MM.1S (cell line): ENCODE measurements around the gene DOCK11.

ENCODE experiments used
- DNase-seq: peaks from one replicate; pipeline ENCODE4 v3.0.0-alpha.2; 2015
- H2AFZ ChIP-seq: fragments of 300-600 bp; sonication (generic); 2 replicates; pipeline ENCODE4 v1.6.0; 2016; ENCODE audit warnings: antibody characterized with exemption, low read length
- H3F3A ChIP-seq: fragments of 300-600 bp; sonication (generic); 2 replicates; pipeline ENCODE4 v1.6.1; 2016; ENCODE audit warnings: mild to moderate bottlenecking, antibody characterized with exemption, low read length, moderate library complexity, mixed read lengths; ENCODE audit not compliant: insufficient read depth
- H3K27ac ChIP-seq: fragments of 300-600 bp; sonication (generic); 2 replicates; pipeline ENCODE4 v1.5.1; 2016; ENCODE audit warnings: mild to moderate bottlenecking, low read length
- H3K27me3 ChIP-seq: fragments of 300-600 bp; sonication (generic); replicated peaks from 2 replicates; pipeline ENCODE4 v1.6.0; 2016; ENCODE audit warnings: low read length; ENCODE audit not compliant: insufficient read depth
- H3K36me3 ChIP-seq: fragments of 300-600 bp; sonication (generic); replicated peaks from 2 replicates; pipeline ENCODE4 v1.6.1; 2016; ENCODE audit warnings: mild to moderate bottlenecking, low read length, mixed read lengths; ENCODE audit not compliant: insufficient read depth
- H3K4me1 ChIP-seq: fragments of 300-600 bp; sonication (generic); 2 replicates; pipeline ENCODE4 v1.6.1; 2016; ENCODE audit warnings: low read length, mixed read lengths
- H3K4me2 ChIP-seq: fragments of 300-600 bp; sonication (generic); 2 replicates; pipeline ENCODE4 v1.6.0; 2016; ENCODE audit warnings: low read depth, low read length
- H3K4me3 ChIP-seq: fragments of 300-600 bp; sonication (generic); 2 replicates; pipeline ENCODE4 v1.5.1; 2016; ENCODE audit warnings: low read length, mixed read lengths
- H3K79me2 ChIP-seq: fragments of 300-600 bp; sonication (generic); 2 replicates; pipeline ENCODE4 v1.6.1; 2016; ENCODE audit warnings: mixed run types, low read length, mixed read lengths
- H3K9ac ChIP-seq: fragments of 300-600 bp; sonication (generic); 2 replicates; pipeline ENCODE4 v1.6.1; 2016; ENCODE audit warnings: low read length, mixed read lengths
- H3K9me2 ChIP-seq: fragments of 300-600 bp; sonication (generic); replicated peaks from 2 replicates; pipeline ENCODE4 v1.6.1; 2016; ENCODE audit warnings: mild to moderate bottlenecking, low read length, mixed read lengths; ENCODE audit not compliant: insufficient read depth
- H3K9me3 ChIP-seq: fragments of 300-600 bp; sonication (generic); replicated peaks from 2 replicates; pipeline ENCODE4 v1.6.1; 2016; ENCODE audit warnings: mild to moderate bottlenecking, low read length, mixed read lengths; ENCODE audit not compliant: insufficient read depth
- H4K20me1 ChIP-seq: fragments of 300-600 bp; sonication (generic); 2 replicates; pipeline ENCODE4 v1.6.1; 2016; ENCODE audit warnings: mild to moderate bottlenecking, low read length, moderate library complexity, mixed read lengths; ENCODE audit not compliant: insufficient read depth
- EZH2 ChIP-seq: fragments of 300-600 bp; sonication (generic); optimal IDR thresholded peaks from 2 replicates; pipeline ENCODE3; 2017; ENCODE audit warnings: low read depth, mild to moderate bottlenecking, antibody characterized with exemption, low read length, mixed read lengths
- EZH2phosphoT487 ChIP-seq: fragments of 300-600 bp; sonication (generic); IDR thresholded peaks from 2 replicates; pipeline ENCODE4 v1.6.1; 2018; ENCODE audit warnings: antibody characterized with exemption, low read length
- TF ChIP-seq, protein P1 (sequence below): fragments of 300-600 bp; sonication (generic); IDR thresholded peaks from 2 replicates; pipeline ENCODE4 v1.5.1; 2016; ENCODE audit warnings: antibody characterized with exemption, low read length, mixed read lengths

Gene DOCK11

DNA sequence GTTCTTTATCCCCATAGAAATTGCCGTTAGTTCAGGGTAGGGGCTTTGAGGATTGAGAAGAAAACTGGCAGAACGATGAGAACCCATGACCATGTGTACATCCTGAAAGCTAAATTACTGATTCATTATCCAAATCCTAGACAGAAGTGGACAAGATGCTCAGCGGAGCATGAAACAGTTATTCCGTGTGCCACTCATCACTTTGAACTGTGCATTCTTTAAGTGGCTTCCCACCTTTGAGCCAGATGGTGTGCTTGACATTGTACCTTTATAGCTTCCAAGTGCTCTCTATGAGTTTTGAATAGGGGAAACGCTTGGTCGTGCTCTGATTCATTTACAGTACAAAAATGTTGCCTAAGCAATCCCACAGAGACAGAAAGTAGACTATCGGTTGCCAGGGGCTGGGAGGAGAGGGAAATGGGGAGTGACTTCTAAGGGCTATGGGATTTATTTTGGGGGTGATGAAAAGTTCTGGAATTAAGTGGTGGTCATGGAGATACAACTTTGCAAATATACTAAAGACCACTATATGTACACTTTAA lies 100.0 kb downstream of the DOCK11 start:
- no peak for DNase-seq
- Histone ChIP-seq H3K9me2 (no peaks in the 10 kb centered on the region), H3K4me2 (no peak overlapping the region), H3K4me1 (no peaks in the 10 kb centered on the region), H3K9me3 (no peaks in the 10 kb centered on the region), H3K36me3 (no peaks in the 10 kb centered on the region), H3K4me3 (no peak overlapping the region), H2AFZ (no peak overlapping the region), H3K27ac (no peak overlapping the region), H3F3A (no peaks in the 10 kb centered on the region), H3K79me2 (no peaks in the 10 kb centered on the region), H4K20me1 (no peaks in the 10 kb centered on the region), H3K27me3 (no peaks in the 10 kb centered on the region), H3K9ac (no peak overlapping the region)
- no peak for TF ChIP-seq EZH2

- Histone ChIP-seq H3K4me1 (no peaks in the 10 kb centered on the region), H3K27ac (no peak overlapping the region), H3K4me3 (no peak overlapping the region), H3F3A (no peaks in the 10 kb centered on the region), H2AFZ (no peak overlapping the region), H3K9ac (no peak overlapping the region), H3K4me2 (no peak overlapping the region), H3K9me3 (no peaks in the 10 kb centered on the region), H3K9me2 (no peaks in the 10 kb centered on the region), H3K79me2 (no peaks in the 10 kb centered on the region), H3K36me3 (no peaks in the 10 kb centered on the region), H3K27me3 (no peaks in the 10 kb centered on the region), H4K20me1 (no peaks in the 10 kb centered on the region)
- TF ChIP-seq EZH2phosphoT487 (no peak), EZH2 (no peak)
- TF ChIP-seq, protein P1, sequence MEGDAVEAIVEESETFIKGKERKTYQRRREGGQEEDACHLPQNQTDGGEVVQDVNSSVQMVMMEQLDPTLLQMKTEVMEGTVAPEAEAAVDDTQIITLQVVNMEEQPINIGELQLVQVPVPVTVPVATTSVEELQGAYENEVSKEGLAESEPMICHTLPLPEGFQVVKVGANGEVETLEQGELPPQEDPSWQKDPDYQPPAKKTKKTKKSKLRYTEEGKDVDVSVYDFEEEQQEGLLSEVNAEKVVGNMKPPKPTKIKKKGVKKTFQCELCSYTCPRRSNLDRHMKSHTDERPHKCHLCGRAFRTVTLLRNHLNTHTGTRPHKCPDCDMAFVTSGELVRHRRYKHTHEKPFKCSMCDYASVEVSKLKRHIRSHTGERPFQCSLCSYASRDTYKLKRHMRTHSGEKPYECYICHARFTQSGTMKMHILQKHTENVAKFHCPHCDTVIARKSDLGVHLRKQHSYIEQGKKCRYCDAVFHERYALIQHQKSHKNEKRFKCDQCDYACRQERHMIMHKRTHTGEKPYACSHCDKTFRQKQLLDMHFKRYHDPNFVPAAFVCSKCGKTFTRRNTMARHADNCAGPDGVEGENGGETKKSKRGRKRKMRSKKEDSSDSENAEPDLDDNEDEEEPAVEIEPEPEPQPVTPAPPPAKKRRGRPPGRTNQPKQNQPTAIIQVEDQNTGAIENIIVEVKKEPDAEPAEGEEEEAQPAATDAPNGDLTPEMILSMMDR = no peak
- no peak for DNase-seq
These were observed 100.8 kb downstream of the DOCK11 start for GRCh38 chrX:118596390-118596789.

- peak; percentile 54 for DNase-seq
- H3K4me3 ChIP-seq = no peak overlapping the region
These were observed 108.4 kb downstream of the DOCK11 start for GRCh38 chrX:118603981-118604380.

GRCh38 chrX:118612290-118612689 lies 116.7 kb downstream of the DOCK11 start:
- Histone ChIP-seq H3K27ac (no peak overlapping the region), H3F3A (no peaks in the 10 kb centered on the region), H2AFZ (no peak overlapping the region), H3K9me2 (no peaks in the 10 kb centered on the region), H3K9me3 (no peaks in the 10 kb centered on the region), H3K79me2 (no peaks in the 10 kb centered on the region), H3K4me2 (no peak overlapping the region), H3K36me3 (no peaks in the 10 kb centered on the region), H4K20me1 (no peaks in the 10 kb centered on the region), H3K4me1 (no peaks in the 10 kb centered on the region), H3K9ac (no peak overlapping the region), H3K27me3 (no peaks in the 10 kb centered on the region), H3K4me3 (no peak overlapping the region)
- DNase-seq = no peak
- TF ChIP-seq EZH2phosphoT487 = no peak
- TF ChIP-seq EZH2 = no peak
- TF ChIP-seq, protein P1 = no peak

More at GRCh38 chrX:118603981-118604380, 108.4 kb downstream of the DOCK11 start:
- peaks cover 3% of the 10 kb centered on the region; the same call in 1 of the 2 replicates for H3K4me1 ChIP-seq
- no peaks in the 10 kb centered on the region for H4K20me1 ChIP-seq
- H3K9ac ChIP-seq = no peak overlapping the region
- H3K27ac ChIP-seq = no peak overlapping the region
- peak overlapping the region; percentile 27; the same call in 1 of the 2 replicates for H3K4me2 ChIP-seq
- no peaks in the 10 kb centered on the region for H3F3A ChIP-seq
- H3K79me2 ChIP-seq = no peaks in the 10 kb centered on the region
- no peaks in the 10 kb centered on the region for H3K9me3 ChIP-seq
- H2AFZ ChIP-seq = no peak overlapping the region
- no peaks in the 10 kb centered on the region for H3K27me3 ChIP-seq
- no peaks in the 10 kb centered on the region for H3K9me2 ChIP-seq
- TF ChIP-seq EZH2phosphoT487 = no peak
- TF ChIP-seq, protein P1 = peak; percentile 83
- TF ChIP-seq EZH2 = no peak
- no peaks in the 10 kb centered on the region for H3K36me3 ChIP-seq
